K562 (cell line): ENCODE results near the gene RAE1. TPM values are rescaled to one million over a fixed set of nuclear protein-coding genes. Genes with fewer than 3 reads are reported as not detected.

Experiments used
- ATAC-seq: fragments of 200-7000 bp; cut with Tn5 transposase; 3 replicates; pipeline ENCODE4 v1.9.1; 2020; ENCODE audit warnings: moderate library complexity
- BruUV-seq: library from RNA; stranded (reverse); fragments of 400-500 nt; replicated peaks from 2 replicates; lab custom pipeline; 2021; lab: Mats Ljungman, UMichigan
- CTCF ChIA-PET: fragments of 300-600 bp; formaldehyde crosslinking; extraction: SDS; loops from one replicate; lab custom pipeline; 2021; ENCODE audit warnings: low intra/inter-chr PET ratio; lab: Yijun Ruan, JAX
- POLR2A ChIA-PET: fragments of 300-600, 350-650 bp; sonication (Branson Sonifier 250); formaldehyde crosslinking; extraction: SDS; loops from one replicate; lab custom pipeline; 2021; ENCODE audit warnings: antibody characterized with exemption, inconsistent platforms; lab: Yijun Ruan, JAX
- DNase-seq, 4 experiments: peaks; one replicate each; pipeline versions ENCODE4 v3.0.0 to v3.0.0-alpha.2; 2011 to 2018; ENCODE audit warnings: low spot score in 3 of 4, mixed read lengths in 3 of 4; ENCODE audit errors: extremely low read depth in 1 of 4
- FAIRE-seq: peaks from 2 replicates; lab custom pipeline; 2011; peaks lifted over from hg19 to GRCh38; lab: Jason Lieb, UNC
- H2AFZ ChIP-seq: 2 replicates; pipeline ENCODE4 v1.6.0; 2011; ENCODE audit warnings: low read depth, low read length, control low read depth, inconsistent platforms
- H3K27ac ChIP-seq: fragments of 200-600 bp; 3 replicates; pipeline ENCODE4 v1.8.0; 2011; ENCODE audit warnings: low read depth, mild to moderate bottlenecking, control low read depth, inconsistent platforms, low read length, moderate library complexity, mixed read lengths; ENCODE audit errors: extremely low read depth
- H3K27me3 ChIP-seq, 2 experiments: fragments of 300-600 bp in 1 of 2; 2 replicates in 1 of 2; 3 replicates in 1 of 2; pipeline versions ENCODE4 v1.6.0 to v1.8.0; 2011; ENCODE audit warnings: inconsistent platforms in 2 of 2, low read length in 2 of 2, mild to moderate bottlenecking in 1 of 2, mixed read lengths in 1 of 2, moderate library complexity in 1 of 2; ENCODE audit not compliant: control insufficient read depth in 2 of 2, insufficient read depth in 2 of 2
- H3K36me3 ChIP-seq: fragments of 300-600 bp; 3 replicates; pipeline ENCODE4 v1.8.0; 2011; ENCODE audit warnings: mild to moderate bottlenecking, low read length, inconsistent platforms; ENCODE audit not compliant: control insufficient read depth, insufficient read depth
- H3K4me1 ChIP-seq, 2 experiments: fragments of 200-600 bp in 1 of 2; replicated peaks in 1 of 2; 2 replicates in 1 of 2; 3 replicates in 1 of 2; pipeline versions ENCODE4 v1.5.1 to v1.8.0; 2011; ENCODE audit warnings: inconsistent platforms in 2 of 2, low read length in 2 of 2, mild to moderate bottlenecking in 1 of 2, mixed read lengths in 1 of 2, moderate library complexity in 1 of 2; ENCODE audit not compliant: control insufficient read depth in 2 of 2, insufficient read depth in 2 of 2
- H3K4me2 ChIP-seq: 2 replicates; pipeline ENCODE4 v1.6.1; 2011; ENCODE audit warnings: low read length, control low read depth, inconsistent platforms, mixed read lengths; ENCODE audit not compliant: insufficient read depth
- H3K4me3 ChIP-seq: fragments of 200-600 bp; sonication (generic), shearing (Covaris generic); 2 replicates; pipeline ENCODE4 v1.5.1; 2016; ENCODE audit warnings: control low read depth, inconsistent platforms
- H3K79me2 ChIP-seq: fragments of 200-600 bp; 3 replicates; pipeline ENCODE4 v1.8.0; 2011; ENCODE audit warnings: low read length, inconsistent platforms; ENCODE audit not compliant: control insufficient read depth, insufficient read depth
- H3K9ac ChIP-seq, 2 experiments: 2 replicates each; pipeline versions ENCODE4 v1.6.0 to v1.6.1; 2011; ENCODE audit warnings: low read depth in 2 of 2, low read length in 2 of 2, control low read depth in 1 of 2, inconsistent platforms in 1 of 2, mild to moderate bottlenecking in 1 of 2, mixed read lengths in 1 of 2; ENCODE audit not compliant: insufficient read depth in 1 of 2
- H3K9me1 ChIP-seq: one replicate; pipeline ENCODE4 v1.6.0; 2011; ENCODE audit warnings: inconsistent platforms, mild to moderate bottlenecking, low read length, moderate library complexity; ENCODE audit not compliant: control insufficient read depth, insufficient read depth
- H3K9me3 ChIP-seq: replicated peaks from 2 replicates; pipeline ENCODE4 v1.5.1; 2011; ENCODE audit warnings: low read depth, low read length, inconsistent platforms; ENCODE audit not compliant: control insufficient read depth, insufficient read depth
- H4K20me1 ChIP-seq: replicated peaks from 2 replicates; pipeline ENCODE4 v1.6.1; 2011; ENCODE audit warnings: low read length, inconsistent platforms, mixed read lengths; ENCODE audit not compliant: control insufficient read depth, insufficient read depth
- BRCA1 ChIP-seq, 2 experiments: fragments of 450-650 bp in 1 of 2; sonication (generic) in 1 of 2; formaldehyde crosslinking in 1 of 2; IDR thresholded peaks; 2 replicates each; pipeline versions ENCODE4 v1.5.0 to v1.6.1; 2017 to 2020; ENCODE audit warnings: mild to moderate bottlenecking in 1 of 2, missing genetic modification reagents in 1 of 2
- CHD1 ChIP-seq: fragments of 200-600 bp; sonication (generic); IDR thresholded peaks from one replicate; pipeline ENCODE4 v1.6.1; 2012; ENCODE audit warnings: mild to moderate bottlenecking, moderate library complexity, low read length, inconsistent platforms
- DNMT1 ChIP-seq: fragments of 450-650 bp; IDR thresholded peaks from 2 replicates; pipeline ENCODE4 v1.6.1; 2016; ENCODE audit warnings: antibody characterized with exemption, mild to moderate bottlenecking
- FIP1L1 ChIP-seq: fragments of 200-400 bp; formaldehyde crosslinking; IDR thresholded peaks from 2 replicates; pipeline ENCODE4 v1.6.1; 2018; ENCODE audit warnings: mild to moderate bottlenecking, low read depth, low read length; ENCODE audit not compliant: poor library complexity, severe bottlenecking
- KLF1 ChIP-seq: fragments of 450-650 bp; IDR thresholded peaks from 2 replicates; pipeline ENCODE4 v1.6.1; 2016; ENCODE audit warnings: missing genetic modification characterization, missing compliant biosample characterization
- LEF1 ChIP-seq: fragments of 450-650 bp; IDR thresholded peaks from 2 replicates; pipeline ENCODE4 v1.6.1; 2016; ENCODE audit warnings: mild to moderate bottlenecking
- POLR2G ChIP-seq: fragments of 200-400 bp; formaldehyde crosslinking; IDR thresholded peaks from 2 replicates; pipeline ENCODE4 v1.6.1; 2017; ENCODE audit warnings: low read depth, mild to moderate bottlenecking, antibody characterized with exemption, low read length, moderate library complexity
- ZKSCAN3 ChIP-seq: fragments of 250-450 bp; sonication (Bioruptor Pico); IDR thresholded peaks from 2 replicates; pipeline ENCODE4 v1.4.0; 2020
- ZNF175 ChIP-seq: fragments of 200-800 bp; sonication (Bioruptor generic); IDR thresholded peaks from 2 replicates; pipeline ENCODE4 v1.6.1; 2016; ENCODE audit warnings: low read depth, mild to moderate bottlenecking, missing genetic modification characterization, missing compliant biosample characterization
- ZNF717 ChIP-seq: fragments of 250-450 bp; sonication (Bioruptor Pico); IDR thresholded peaks from 2 replicates; pipeline ENCODE4 v1.5.0; 2021
- WGBS: fragments of 100-300 bp; shearing (Covaris generic); methylation state at CpG from one replicate; pipeline ENCODE4 v1.1.6; 2016; ENCODE audit warnings: low coverage, mixed read lengths; ENCODE audit not compliant: insufficient coverage; ENCODE audit errors: missing lambda C conversion rate; 5-methylcytosine and 5-hydroxymethylcytosine counted together
- in situ Hi-C: fragments of 300-500 bp; cut with MboI; formaldehyde crosslinking; loops from 4 replicates; pipeline ENCODE4 v1.15.0; 2018; ENCODE audit warnings: inconsistent platforms, mixed read lengths
- intact Hi-C: fragments of 100-400 bp; cut with micrococcal nuclease; formaldehyde crosslinking; loops from 2 replicates; pipeline ENCODE4 v1.14.2; 2022
- polyA plus RNA-seq, 8 experiments: library from polyadenylated mRNA; depleted of rRNA in 4 of 8; stranded (reverse) in 5 of 8; unstranded in 3 of 8; fragments of >200 nt; fragmentation: Nextera tagmentation in 2 of 8; fragmentation: Illumina TruSeq in 1 of 8; extraction: Ambion mirVana in 2 of 8; extraction: Trizol in 1 of 8; gene quantifications; 2 replicates each; pipeline versions ENCODE4 v1.2.1 to v1.2.3, GENCODE V29; 2011 to 2014; ENCODE audit warnings: inconsistent platforms in 1 of 8, missing spikeins in 1 of 8
- total RNA-seq, 7 experiments: library from RNA; depleted of rRNA in 6 of 7; stranded (reverse); fragments of >200 nt in 6 of 7; fragmentation: Illumina TruSeq in 2 of 7; extraction: Trizol in 2 of 7; gene quantifications; 2 replicates each; pipeline versions ENCODE4 v1.2.1 to v1.2.3, GENCODE V29; 2011 to 2021; ENCODE audit warnings: low replicate concordance in 1 of 7
- TF ChIP-seq, protein P1 (sequence below): conservative IDR thresholded peaks from 2 replicates; pipeline ENCODE4 v1.6.1; 2011; ENCODE audit warnings: low read depth, mild to moderate bottlenecking, low read length; ENCODE audit not compliant: control insufficient read depth
- TF ChIP-seq, protein P2 (sequence below): sonication (generic); formaldehyde crosslinking; IDR thresholded peaks from 2 replicates; pipeline ENCODE4 v1.8.1; 2023; ENCODE audit warnings: mild to moderate bottlenecking, missing genetic modification reagents
- TF ChIP-seq, protein P3 (sequence below): fragments of 250-450 bp; sonication (Bioruptor Pico); IDR thresholded peaks from 2 replicates; pipeline ENCODE4 v1.8.0; 2022; ENCODE audit warnings: inconsistent platforms

RAE1 gene
- total and polyA plus RNA-seq, 9 of the 15 experiments (the other 6 are each of a cell fraction or from before 2014, with no cell fraction given) = 33.7 to 248 (median 77.7) TPM

DNA sequence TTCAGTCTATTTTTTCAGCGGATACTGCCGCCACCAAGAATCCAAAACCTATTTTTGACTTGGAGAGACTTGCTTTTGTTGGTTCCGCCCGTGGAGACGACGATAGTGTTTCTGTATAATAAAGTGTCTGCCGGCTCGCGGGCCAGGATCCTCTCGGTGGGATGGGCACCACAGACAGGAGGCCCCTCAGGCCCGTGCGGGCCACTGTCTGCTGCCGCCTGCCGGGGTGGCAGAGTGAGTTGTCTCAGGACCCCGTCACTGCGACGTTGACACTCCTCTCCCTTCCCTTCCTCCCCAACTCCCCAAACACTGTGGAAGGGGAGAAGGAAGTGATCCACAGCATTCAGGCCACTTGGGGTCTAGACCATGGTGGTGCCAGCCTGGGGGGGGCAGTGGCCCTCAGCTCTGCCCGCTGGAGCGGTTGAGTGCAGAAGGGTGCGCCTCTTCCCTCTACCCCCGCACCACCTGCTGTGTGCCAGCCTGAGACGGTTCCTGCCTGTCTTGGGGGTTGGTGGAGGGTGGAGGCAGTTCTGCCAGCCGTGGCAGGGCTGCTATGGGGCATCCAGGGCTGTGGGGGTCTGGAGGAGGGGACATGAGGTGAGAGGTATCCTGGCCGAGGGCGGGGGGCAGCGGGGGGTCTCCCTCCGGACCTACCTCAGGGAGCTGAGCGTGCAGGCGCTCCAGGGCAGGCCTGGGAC is 57.6 kb downstream of the RAE1 start (continued):
- TF ChIP-seq LEF1 = no peak
- TF ChIP-seq KLF1 (tag) = no peak
- no peak for TF ChIP-seq DNMT1

DNA sequence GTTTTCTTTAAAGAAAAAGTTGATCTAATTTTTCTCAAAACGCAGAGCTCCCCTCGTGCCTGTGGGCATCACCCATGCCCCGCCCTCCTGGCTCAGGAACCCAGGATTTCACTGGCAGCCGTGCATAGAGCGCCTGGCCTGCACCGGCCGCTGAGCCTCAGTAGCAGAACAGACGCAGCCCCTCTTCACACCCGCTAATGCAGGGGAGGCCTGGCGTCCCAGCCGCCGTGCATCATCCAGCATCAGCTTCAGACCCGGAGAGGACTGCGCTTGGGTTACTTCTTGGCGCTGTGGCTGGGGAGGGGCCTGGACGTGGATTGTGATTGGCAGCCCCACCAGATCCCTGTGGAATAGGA is 58.2 kb downstream of the RAE1 start:
- H3K79me2 ChIP-seq = peaks cover 4% of the 10 kb centered on the region; the same call in 2 of the 3 replicates
- POLR2A ChIA-PET = interaction anchor here (0.5 to 2.0 kb wide), 8 partner anchors 9 to 86 kb away, joined by 3 to 5 read pairs (median 4); no protein-coding TSS in a partner anchor
- H3K9ac ChIP-seq = peak overlapping the region in 1 of 2 experiments; percentile 77; a peak in 3 of 4 replicates
- no peak for ATAC-seq
- H3K4me2 ChIP-seq = peak overlapping the region; percentile 70
- intact Hi-C loops (no loop called here), in situ Hi-C loops (no loop called here)
- no peak overlapping the region for H2AFZ ChIP-seq
- H3K36me3 ChIP-seq = peaks cover 55% of the 10 kb centered on the region; the same call in 2 of the 3 replicates
- no peak overlapping the region for H3K4me3 ChIP-seq
- peaks cover 3% of the 10 kb centered on the region for H3K9me1 ChIP-seq
- H3K9me3 ChIP-seq = no peaks in the 10 kb centered on the region
- TF ChIP-seq, protein P1, sequence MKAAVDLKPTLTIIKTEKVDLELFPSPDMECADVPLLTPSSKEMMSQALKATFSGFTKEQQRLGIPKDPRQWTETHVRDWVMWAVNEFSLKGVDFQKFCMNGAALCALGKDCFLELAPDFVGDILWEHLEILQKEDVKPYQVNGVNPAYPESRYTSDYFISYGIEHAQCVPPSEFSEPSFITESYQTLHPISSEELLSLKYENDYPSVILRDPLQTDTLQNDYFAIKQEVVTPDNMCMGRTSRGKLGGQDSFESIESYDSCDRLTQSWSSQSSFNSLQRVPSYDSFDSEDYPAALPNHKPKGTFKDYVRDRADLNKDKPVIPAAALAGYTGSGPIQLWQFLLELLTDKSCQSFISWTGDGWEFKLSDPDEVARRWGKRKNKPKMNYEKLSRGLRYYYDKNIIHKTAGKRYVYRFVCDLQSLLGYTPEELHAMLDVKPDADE = 0 out of 2 replicates have a peak, but pooled peaks have one; percentile 30
- TF ChIP-seq POLR2G = peak; percentile 36; the same call in 1 of the 2 replicates
- TF ChIP-seq, protein P2, sequence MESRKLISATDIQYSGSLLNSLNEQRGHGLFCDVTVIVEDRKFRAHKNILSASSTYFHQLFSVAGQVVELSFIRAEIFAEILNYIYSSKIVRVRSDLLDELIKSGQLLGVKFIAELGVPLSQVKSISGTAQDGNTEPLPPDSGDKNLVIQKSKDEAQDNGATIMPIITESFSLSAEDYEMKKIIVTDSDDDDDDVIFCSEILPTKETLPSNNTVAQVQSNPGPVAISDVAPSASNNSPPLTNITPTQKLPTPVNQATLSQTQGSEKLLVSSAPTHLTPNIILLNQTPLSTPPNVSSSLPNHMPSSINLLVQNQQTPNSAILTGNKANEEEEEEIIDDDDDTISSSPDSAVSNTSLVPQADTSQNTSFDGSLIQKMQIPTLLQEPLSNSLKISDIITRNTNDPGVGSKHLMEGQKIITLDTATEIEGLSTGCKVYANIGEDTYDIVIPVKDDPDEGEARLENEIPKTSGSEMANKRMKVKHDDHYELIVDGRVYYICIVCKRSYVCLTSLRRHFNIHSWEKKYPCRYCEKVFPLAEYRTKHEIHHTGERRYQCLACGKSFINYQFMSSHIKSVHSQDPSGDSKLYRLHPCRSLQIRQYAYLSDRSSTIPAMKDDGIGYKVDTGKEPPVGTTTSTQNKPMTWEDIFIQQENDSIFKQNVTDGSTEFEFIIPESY = peak; percentile 97
- TF ChIP-seq ZNF717 (CRISPR knock-in tag) = 0 out of 2 replicates have a peak, but pooled peaks have one; percentile 30
- TF ChIP-seq ZNF175 (CRISPR knock-in tag) = no peak
- TF ChIP-seq ZKSCAN3 (CRISPR knock-in tag) = no peak
- TF ChIP-seq FIP1L1 = no peak
- TF ChIP-seq BRCA1 (IDR thresholded peaks at IDR 0.05) = no peak
- TF ChIP-seq BRCA1 (CRISPR knock-in tag; IDR thresholded peaks at IDR 0.05) = 0 out of 2 replicates have a peak, but pooled peaks have one; percentile 23
- peak; percentile 38 for TF ChIP-seq CHD1
- TF ChIP-seq, protein P3, sequence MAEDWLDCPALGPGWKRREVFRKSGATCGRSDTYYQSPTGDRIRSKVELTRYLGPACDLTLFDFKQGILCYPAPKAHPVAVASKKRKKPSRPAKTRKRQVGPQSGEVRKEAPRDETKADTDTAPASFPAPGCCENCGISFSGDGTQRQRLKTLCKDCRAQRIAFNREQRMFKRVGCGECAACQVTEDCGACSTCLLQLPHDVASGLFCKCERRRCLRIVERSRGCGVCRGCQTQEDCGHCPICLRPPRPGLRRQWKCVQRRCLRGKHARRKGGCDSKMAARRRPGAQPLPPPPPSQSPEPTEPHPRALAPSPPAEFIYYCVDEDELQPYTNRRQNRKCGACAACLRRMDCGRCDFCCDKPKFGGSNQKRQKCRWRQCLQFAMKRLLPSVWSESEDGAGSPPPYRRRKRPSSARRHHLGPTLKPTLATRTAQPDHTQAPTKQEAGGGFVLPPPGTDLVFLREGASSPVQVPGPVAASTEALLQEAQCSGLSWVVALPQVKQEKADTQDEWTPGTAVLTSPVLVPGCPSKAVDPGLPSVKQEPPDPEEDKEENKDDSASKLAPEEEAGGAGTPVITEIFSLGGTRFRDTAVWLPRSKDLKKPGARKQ = 0 out of 2 replicates have a peak, but pooled peaks have one; percentile 50
- H4K20me1 ChIP-seq = peaks cover 17% of the 10 kb centered on the region
- no peaks in the 10 kb centered on the region for H3K27me3 ChIP-seq
- peaks cover 60 to 79% of the 10 kb centered on the region in 2 experiments for H3K4me1 ChIP-seq
- CTCF ChIA-PET = no interaction called here
- no peak for DNase-seq
- 71% methylated on average over 16 of the region's 16 CpGs for WGBS
- peak overlapping the region; percentile 60; the same call in 2 of the 3 replicates for H3K27ac ChIP-seq
- FAIRE-seq = no peak
- BruUV-seq = no TSS peak
